ENCODE measurements around the gene ZNF48.

- no peak for TF ChIP-seq CTCF (IDR thresholded peaks at IDR 0.05)
- TF ChIP-seq POLR2AphosphoS5 (IDR thresholded peaks at IDR 0.05): no peak
Observed at GRCh38 chr16:30372038-30372712, 23.0 kb upstream of the ZNF48 start.

Measured in prostate gland (tissue), 2 donors.